NT2/D1 (cell line): ENCODE measurements around the gene KAT5.

Source experiments
- SUZ12 ChIP-seq: IDR thresholded peaks from 2 replicates; pipeline ENCODE4 v1.6.1; 2011; ENCODE audit not compliant: insufficient read length, insufficient read depth; ENCODE audit errors: extremely low read depth
- YY1 ChIP-seq: IDR thresholded peaks from 2 replicates; pipeline ENCODE4 v1.6.1; 2011; ENCODE audit not compliant: insufficient read length, insufficient read depth
- ZNF274 ChIP-seq: IDR thresholded peaks from 2 replicates; pipeline ENCODE4 v1.6.1; 2011; ENCODE audit warnings: mild to moderate bottlenecking, low read depth, low read length

- no peak for TF ChIP-seq YY1
- TF ChIP-seq SUZ12, result no peak
- TF ChIP-seq ZNF274, result no peak
Measured at GRCh38 chr11:65695459-65696241, 16.4 kb upstream of the KAT5 start.
